H1 (cell line): ENCODE data around the gene TLX1.

Experiments
- CHD2 ChIP-seq: IDR thresholded peaks from 2 replicates; pipeline ENCODE4 v1.6.1; 2012; ENCODE audit warnings: low read length, improper control_type of control experiment
- EP300 ChIP-seq, 2 experiments: IDR thresholded peaks; 1 replicate in 1 of 2; 2 replicates in 1 of 2; pipeline ENCODE4 v1.6.1; 2011 to 2012; ENCODE audit warnings: low read depth in 2 of 2, low read length in 2 of 2, mild to moderate bottlenecking in 2 of 2, borderline replicate concordance in 1 of 2, inconsistent platforms in 1 of 2, moderate library complexity in 1 of 2
- KDM5A ChIP-seq: fragments of 200-600 bp; IDR thresholded peaks from 2 replicates; pipeline ENCODE4 v1.7.1; 2012; ENCODE audit warnings: mild to moderate bottlenecking, low read length, inconsistent platforms, mixed read lengths

- TF ChIP-seq CHD2 (no peak), KDM5A (no peak), EP300 (IDR thresholded peaks at IDR 0.05; ENCODE audit: borderline replicate concordance in 1 of 2, low read depth in 2 of 2, low read length in 2 of 2) (no peak)
Observed at GRCh38 chr10:101143345-101143630, 12.2 kb downstream of the TLX1 start.
